Measurements from ENCODE around the gene PPFIBP1. TPM values are rescaled to one million over a fixed set of nuclear protein-coding genes. Genes with fewer than 3 reads are reported as not detected.
A peak's percentile ranks its signal among the peaks of the same experiment; 100 is the strongest.

PPFIBP1 gene
- polyA plus RNA-seq, 1 donor, result 137 TPM

GRCh38 chr12:27511031-27511722 lies 12.8 kb upstream of the PPFIBP1 start:
- DNase-seq, result no peak

GRCh38 chr12:27511723-27512045 lies 12.3 kb upstream of the PPFIBP1 start:
- DNase-seq, result no peak

- DNase-seq, result no peak
Observed at GRCh38 chr12:27513155-27513824, 10.7 kb upstream of the PPFIBP1 start.

GRCh38 chr12:27515671-27516070 lies 8.3 kb upstream of the PPFIBP1 start:
- peak; percentile 62 for DNase-seq

- no peak for DNase-seq
Observed at GRCh38 chr12:27516625-27517024, 7.4 kb upstream of the PPFIBP1 start.

- DNase-seq, result no peak
Observed at GRCh38 chr12:27517546-27517945, 6.5 kb upstream of the PPFIBP1 start.

- DNase-seq, result no peak
Observed at GRCh38 chr12:27517961-27518665, 5.9 kb upstream of the PPFIBP1 start.

- no peak for DNase-seq
Observed at GRCh38 chr12:27521066-27521465, 2.9 kb upstream of the PPFIBP1 start.

- DNase-seq, result no peak
Observed at GRCh38 chr12:27521981-27522380, 2.0 kb upstream of the PPFIBP1 start.

- no peak for DNase-seq
Observed at GRCh38 chr12:27523305-27523641, 733 bp upstream of the PPFIBP1 start.

- no peak for DNase-seq
Observed at GRCh38 chr12:27524494-27524835, 459 bp downstream of the PPFIBP1 start.

GRCh38 chr12:27524839-27525753 lies 1.1 kb downstream of the PPFIBP1 start:
- no peak for DNase-seq

GRCh38 chr12:27527512-27527911 lies 3.5 kb downstream of the PPFIBP1 start:
- no peak for DNase-seq

GRCh38 chr12:27528788-27529187 lies 4.8 kb downstream of the PPFIBP1 start:
- DNase-seq, result no peak

GRCh38 chr12:27530157-27530922 lies 6.3 kb downstream of the PPFIBP1 start:
- no peak for DNase-seq

- no peak for DNase-seq
Observed at GRCh38 chr12:27531896-27532295, 7.9 kb downstream of the PPFIBP1 start.

- no peak for DNase-seq
Observed at GRCh38 chr12:27534060-27534764, 10.2 kb downstream of the PPFIBP1 start.

- DNase-seq, result no peak
Observed at GRCh38 chr12:27534765-27535161, 10.8 kb downstream of the PPFIBP1 start.

GRCh38 chr12:27535318-27535717 lies 11.3 kb downstream of the PPFIBP1 start:
- no peak for DNase-seq

- no peak for DNase-seq
Observed at GRCh38 chr12:27537855-27538675, 14.1 kb downstream of the PPFIBP1 start.

Measured in left kidney (tissue), 2 donors.